Measurements from ENCODE around the gene DTYMK. TPM values are rescaled to one million over a fixed set of nuclear protein-coding genes. Genes with fewer than 3 reads are reported as not detected.

Gene DTYMK
- total and polyA plus RNA-seq, 4 donors, result 8.4 to 18.5 (median 11.9) TPM

- intact Hi-C loops (cut with DNase I), result no loop called here
- Histone ChIP-seq H3K9me3 (ENCODE audit: control insufficient read depth, low read length) (no peaks in the 10 kb centered on the region), H3K27me3 (ENCODE audit: control insufficient read depth in 1 of 2, insufficient read depth in 2 of 2, low read length in 1 of 2) (no peaks in the 10 kb centered on the region), H3K27ac (ENCODE audit: low read depth in 1 of 2, low read length in 2 of 2) (no peak overlapping the region), H3K4me3 (ENCODE audit: low read length in 2 of 2) (no peak overlapping the region), H3K4me1 (ENCODE audit: control insufficient read depth in 1 of 2, insufficient read depth in 2 of 2, low read length in 2 of 2) (no peaks in the 10 kb centered on the region), H3K36me3 (ENCODE audit: control insufficient read depth in 1 of 2, insufficient read depth in 2 of 2, low read length in 1 of 2) (no peaks in the 10 kb centered on the region)
- WGBS, 2 donors, result 88% methylated on average over 18 of the region's 18 CpGs
- no peak for ATAC-seq (ENCODE audit: low FRiP score)
- no peak for DNase-seq
Measured at GRCh38 chr2:241678307-241678706, 8.3 kb downstream of the DTYMK start.

DNA sequence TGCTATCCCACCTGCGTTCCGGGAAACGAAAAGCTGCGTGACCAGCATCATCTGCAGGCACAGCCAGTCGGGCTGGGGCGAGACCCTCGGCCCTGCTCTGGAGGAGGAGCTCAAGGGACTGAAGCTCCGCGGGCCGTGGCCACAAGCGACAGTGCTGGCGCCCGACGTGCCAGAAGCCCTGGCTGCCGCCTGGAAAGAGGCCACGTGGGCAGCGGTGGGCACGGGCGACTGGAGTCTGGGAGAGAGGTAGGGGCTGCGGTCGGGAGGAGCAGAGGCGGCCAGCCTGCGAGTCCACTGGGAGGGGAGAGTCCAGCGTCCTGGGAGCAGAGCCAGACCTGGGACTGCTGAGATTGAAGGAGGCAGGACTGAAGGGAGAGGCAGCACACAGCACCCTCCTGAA, 9.2 kb downstream of the DTYMK start:
- WGBS, 2 donors, result 86 to 92% methylated on average over 24 of the region's 24 CpGs
- no peaks in the 10 kb centered on the region for H3K36me3 ChIP-seq (ENCODE audit: control insufficient read depth in 1 of 2, insufficient read depth in 2 of 2, low read length in 1 of 2)

GRCh38 chr2:241676665-241677064, 9.9 kb downstream of the DTYMK start:
- no peak for ATAC-seq (ENCODE audit: low FRiP score)
- Histone ChIP-seq H3K27ac (ENCODE audit: low read depth in 1 of 2, low read length in 2 of 2) (no peak overlapping the region), H3K4me3 (ENCODE audit: low read length in 2 of 2) (no peak overlapping the region), H3K4me1 (ENCODE audit: control insufficient read depth in 1 of 2, insufficient read depth in 2 of 2, low read length in 2 of 2) (no peaks in the 10 kb centered on the region), H3K36me3 (ENCODE audit: control insufficient read depth in 1 of 2, insufficient read depth in 2 of 2, low read length in 1 of 2) (peaks cover 0 to 1% of the 10 kb centered on the region in 2 donors), H3K9me3 (ENCODE audit: control insufficient read depth, low read length) (no peaks in the 10 kb centered on the region), H3K27me3 (ENCODE audit: control insufficient read depth in 1 of 2, insufficient read depth in 2 of 2, low read length in 1 of 2) (no peaks in the 10 kb centered on the region)
- no peak for DNase-seq
- WGBS, 2 donors, result 90 to 93% methylated on average over 17 of the region's 17 CpGs
- intact Hi-C loops (cut with DNase I), result no loop called here

More for the DNA sequence above, 9.2 kb downstream of the DTYMK start:
- intact Hi-C loops (cut with DNase I), result no loop called here
- DNase-seq (peak in 1 of 2 donors; percentile 71), ATAC-seq (ENCODE audit: low FRiP score) (no peak)
- H3K9me3 ChIP-seq (ENCODE audit: control insufficient read depth, low read length), result no peaks in the 10 kb centered on the region
- no peaks in the 10 kb centered on the region for H3K4me1 ChIP-seq (ENCODE audit: control insufficient read depth in 1 of 2, insufficient read depth in 2 of 2, low read length in 2 of 2)
- no peak overlapping the region for H3K4me3 ChIP-seq (ENCODE audit: low read length in 2 of 2)
- H3K27ac ChIP-seq (ENCODE audit: low read depth in 1 of 2, low read length in 2 of 2), result no peak overlapping the region
- no peaks in the 10 kb centered on the region for H3K27me3 ChIP-seq (ENCODE audit: control insufficient read depth in 1 of 2, insufficient read depth in 2 of 2, low read length in 1 of 2)

DNA sequence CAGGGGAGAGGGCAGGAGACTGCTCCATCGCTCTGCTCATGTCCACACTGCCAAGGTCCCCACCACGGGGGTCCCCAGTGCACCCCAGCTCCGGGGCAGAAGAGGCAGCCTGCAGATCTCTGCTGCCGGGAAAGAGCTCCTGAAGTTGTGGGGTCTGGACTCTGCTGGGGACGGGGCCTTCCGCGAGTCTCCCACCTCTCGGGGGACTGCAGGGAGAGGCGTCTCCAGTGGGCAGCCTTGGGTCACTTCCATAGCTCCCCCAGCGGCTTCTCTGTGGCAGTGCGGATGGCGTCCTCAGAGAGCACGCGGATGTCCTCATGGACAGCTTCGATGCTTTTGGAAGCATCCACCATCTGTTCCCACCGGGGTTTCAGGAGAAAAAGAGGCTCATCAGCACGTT, 10.7 kb downstream of the DTYMK start:
- H3K36me3 ChIP-seq (ENCODE audit: control insufficient read depth in 1 of 2, insufficient read depth in 2 of 2, low read length in 1 of 2), result peaks cover 0 to 1% of the 10 kb centered on the region in 2 donors
- H3K4me3 ChIP-seq (ENCODE audit: low read length in 2 of 2), result no peak overlapping the region
- H3K27me3 ChIP-seq (ENCODE audit: control insufficient read depth in 1 of 2, insufficient read depth in 2 of 2, low read length in 1 of 2), result no peaks in the 10 kb centered on the region
- no peaks in the 10 kb centered on the region for H3K9me3 ChIP-seq (ENCODE audit: control insufficient read depth, low read length)
- 81 to 89% methylated on average over 17 of the region's 17 CpGs for WGBS, 2 donors
- intact Hi-C loops (cut with DNase I), result no loop called here
- ATAC-seq (ENCODE audit: low FRiP score) (no peak), DNase-seq (no peak)
- H3K27ac ChIP-seq (ENCODE audit: low read depth in 1 of 2, low read length in 2 of 2), result no peak overlapping the region
- H3K4me1 ChIP-seq (ENCODE audit: control insufficient read depth in 1 of 2, insufficient read depth in 2 of 2, low read length in 2 of 2), result no peaks in the 10 kb centered on the region

DNA sequence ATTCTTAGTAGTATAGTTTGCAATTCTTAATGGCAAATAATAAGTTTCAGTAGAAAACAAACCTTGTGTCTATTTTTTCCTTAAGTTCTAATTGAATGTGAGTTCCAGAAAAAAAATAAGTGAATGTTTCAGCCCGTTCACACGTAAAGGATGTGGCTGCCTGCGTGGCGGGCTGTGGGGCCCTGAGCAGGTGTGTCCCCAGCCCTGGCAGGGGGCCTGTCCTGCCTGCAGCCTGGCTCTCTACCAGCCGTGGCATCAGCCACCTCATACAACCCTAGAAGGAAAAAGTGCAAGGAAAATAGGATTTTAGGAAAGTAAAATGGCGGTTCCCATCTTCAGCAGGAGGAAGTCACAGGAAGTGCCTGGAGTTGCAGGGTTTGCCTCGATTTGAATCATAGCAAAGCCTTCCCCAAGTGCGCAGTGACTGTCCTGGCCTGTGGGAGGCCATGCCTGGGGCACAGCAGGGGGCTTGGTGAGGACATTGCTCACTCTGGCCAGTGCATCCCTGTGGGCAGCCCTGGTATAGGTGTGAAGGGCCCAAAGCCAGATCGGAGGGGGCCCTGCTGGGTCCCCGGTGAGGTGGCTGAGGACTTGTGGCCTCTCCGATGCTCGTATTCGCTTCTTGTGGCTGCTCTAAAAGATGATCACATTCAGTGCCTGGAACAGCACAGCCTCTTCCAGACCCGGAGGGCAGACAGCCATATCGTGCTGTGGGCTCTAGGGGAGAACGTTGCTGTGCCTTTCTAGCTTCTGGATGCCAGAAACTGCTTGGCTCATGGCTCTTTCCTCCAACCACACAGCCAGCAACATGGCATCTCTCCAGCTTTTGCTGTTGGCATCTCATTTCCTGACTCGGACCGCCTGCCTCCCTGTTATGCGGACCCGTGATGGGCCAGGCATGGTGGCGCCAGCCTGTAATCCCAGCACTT, 12.6 kb downstream of the DTYMK start:
- no peaks in the 10 kb centered on the region for H3K4me1 ChIP-seq (ENCODE audit: control insufficient read depth in 1 of 2, insufficient read depth in 2 of 2, low read length in 2 of 2)
- ATAC-seq (ENCODE audit: low FRiP score), result no peak
- no peaks in the 10 kb centered on the region for H3K9me3 ChIP-seq (ENCODE audit: control insufficient read depth, low read length)
- no peak overlapping the region for H3K27ac ChIP-seq (ENCODE audit: low read depth in 1 of 2, low read length in 2 of 2)
- DNase-seq, result no peak
- H3K36me3 ChIP-seq (ENCODE audit: control insufficient read depth in 1 of 2, insufficient read depth in 2 of 2, low read length in 1 of 2), result peaks cover 0 to 1% of the 10 kb centered on the region in 2 donors
- 46 to 52% methylated on average over 21 of the region's 21 CpGs for WGBS, 2 donors
- H3K27me3 ChIP-seq (ENCODE audit: control insufficient read depth in 1 of 2, insufficient read depth in 2 of 2, low read length in 1 of 2), result no peaks in the 10 kb centered on the region
- intact Hi-C loops (cut with DNase I), result no loop called here
- no peak overlapping the region for H3K4me3 ChIP-seq (ENCODE audit: low read length in 2 of 2)

- intact Hi-C loops (cut with DNase I), result no loop called here
- DNase-seq (no peak), ATAC-seq (ENCODE audit: low FRiP score) (no peak)
- Histone ChIP-seq H3K36me3 (ENCODE audit: control insufficient read depth in 1 of 2, insufficient read depth in 2 of 2, low read length in 1 of 2) (peaks cover 0 to 1% of the 10 kb centered on the region in 2 donors), H3K4me1 (ENCODE audit: control insufficient read depth in 1 of 2, insufficient read depth in 2 of 2, low read length in 2 of 2) (no peaks in the 10 kb centered on the region), H3K27ac (ENCODE audit: low read depth in 1 of 2, low read length in 2 of 2) (no peak overlapping the region), H3K9me3 (ENCODE audit: control insufficient read depth, low read length) (no peaks in the 10 kb centered on the region), H3K4me3 (ENCODE audit: low read length in 2 of 2) (no peak overlapping the region), H3K27me3 (ENCODE audit: control insufficient read depth in 1 of 2, insufficient read depth in 2 of 2, low read length in 1 of 2) (no peaks in the 10 kb centered on the region)
- WGBS, 2 donors, result 91 to 92% methylated on average over 17 to 18 of the region's 18 CpGs
Measured at GRCh38 chr2:241673189-241673663, 13.4 kb downstream of the DTYMK start.

GRCh38 chr2:241672243-241673188, 14.1 kb downstream of the DTYMK start:
- H3K27me3 ChIP-seq (ENCODE audit: control insufficient read depth in 1 of 2, insufficient read depth in 2 of 2, low read length in 1 of 2), result no peaks in the 10 kb centered on the region
- no peak for DNase-seq
- no peaks in the 10 kb centered on the region for H3K4me1 ChIP-seq (ENCODE audit: control insufficient read depth in 1 of 2, insufficient read depth in 2 of 2, low read length in 2 of 2)
- H3K27ac ChIP-seq (ENCODE audit: low read depth in 1 of 2, low read length in 2 of 2), result no peak overlapping the region
- peaks cover 0 to 1% of the 10 kb centered on the region in 2 donors for H3K36me3 ChIP-seq (ENCODE audit: control insufficient read depth in 1 of 2, insufficient read depth in 2 of 2, low read length in 1 of 2)
- ATAC-seq (ENCODE audit: low FRiP score), result no peak
- H3K4me3 ChIP-seq (ENCODE audit: low read length in 2 of 2), result no peak overlapping the region
- WGBS, 2 donors, result 92 to 93% methylated on average over 41 to 42 of the region's 42 CpGs
- no peaks in the 10 kb centered on the region for H3K9me3 ChIP-seq (ENCODE audit: control insufficient read depth, low read length)
- intact Hi-C loops (cut with DNase I), result no loop called here

- Histone ChIP-seq H3K9me3 (ENCODE audit: control insufficient read depth, low read length) (no peaks in the 10 kb centered on the region), H3K4me3 (ENCODE audit: low read length in 2 of 2) (no peak overlapping the region), H3K27me3 (ENCODE audit: control insufficient read depth in 1 of 2, insufficient read depth in 2 of 2, low read length in 1 of 2) (no peaks in the 10 kb centered on the region), H3K27ac (ENCODE audit: low read depth in 1 of 2, low read length in 2 of 2) (no peak overlapping the region), H3K36me3 (ENCODE audit: control insufficient read depth in 1 of 2, insufficient read depth in 2 of 2, low read length in 1 of 2) (peaks cover 0 to 1% of the 10 kb centered on the region in 2 donors), H3K4me1 (ENCODE audit: control insufficient read depth in 1 of 2, insufficient read depth in 2 of 2, low read length in 2 of 2) (no peaks in the 10 kb centered on the region)
- intact Hi-C loops (cut with DNase I), result no loop called here
- 92% methylated on average over 31 of the region's 31 CpGs for WGBS, 2 donors
- ATAC-seq (ENCODE audit: low FRiP score), result no peak
- DNase-seq, result no peak
Measured at GRCh38 chr2:241671457-241672240, 15.0 kb downstream of the DTYMK start.

Data from aorta (tissue), 5 donors.